ENCODE results near the gene KIF3B.

KIF3B gene

DNA sequence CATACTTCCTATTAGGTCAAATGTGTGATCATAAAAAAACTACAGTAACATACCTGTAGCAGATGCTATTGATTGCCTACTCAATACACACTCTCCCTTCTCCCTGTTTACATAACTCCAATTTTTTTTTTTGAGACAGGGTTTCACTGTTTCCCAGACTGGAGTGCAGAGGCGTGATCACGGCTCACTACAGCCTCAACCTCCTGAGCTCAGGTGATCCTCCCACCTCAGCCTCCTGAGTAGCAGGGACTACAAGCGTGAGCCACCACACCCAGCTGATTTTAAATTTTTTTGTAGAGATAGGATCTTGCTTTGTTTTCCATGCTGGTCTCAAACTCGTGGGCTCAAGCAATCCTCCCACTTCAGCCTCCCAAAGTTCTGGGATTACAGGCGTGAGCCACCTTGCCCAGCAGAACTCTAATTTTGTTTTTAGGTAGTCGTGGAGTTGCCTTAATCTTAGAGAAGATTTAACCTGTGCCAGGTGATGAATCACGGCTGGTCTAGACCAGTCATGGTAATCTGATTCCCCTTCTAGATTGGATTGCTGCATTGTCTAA is 14.0 kb upstream of the KIF3B start:
- no peak for TF ChIP-seq RAD21 (IDR thresholded peaks at IDR 0.05; ENCODE audit: low read depth)

DNA sequence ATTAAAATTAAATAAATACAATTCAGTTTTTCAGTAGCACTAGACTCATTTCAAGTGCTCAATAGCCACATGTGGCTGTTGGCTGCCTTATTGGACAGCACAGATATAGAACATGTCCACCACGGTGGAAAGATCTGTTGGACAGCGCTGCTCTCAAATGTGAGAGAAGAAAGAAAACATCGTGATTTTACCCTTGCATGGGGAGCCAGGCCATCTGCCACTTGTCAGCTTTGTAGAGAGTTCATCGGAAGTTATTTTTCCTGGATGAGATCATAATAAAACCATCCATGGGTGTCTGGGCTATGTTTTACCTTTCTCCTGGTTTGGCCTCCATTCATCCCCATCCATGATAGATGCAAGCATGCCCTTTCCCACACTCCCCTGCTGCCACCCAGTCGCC is 5.8 kb upstream of the KIF3B start:
- TF ChIP-seq ZBTB7A (IDR thresholded peaks at IDR 0.05; ENCODE audit: low read depth) (no peak), CEBPB (IDR thresholded peaks at IDR 0.05) (no peak)

DNA sequence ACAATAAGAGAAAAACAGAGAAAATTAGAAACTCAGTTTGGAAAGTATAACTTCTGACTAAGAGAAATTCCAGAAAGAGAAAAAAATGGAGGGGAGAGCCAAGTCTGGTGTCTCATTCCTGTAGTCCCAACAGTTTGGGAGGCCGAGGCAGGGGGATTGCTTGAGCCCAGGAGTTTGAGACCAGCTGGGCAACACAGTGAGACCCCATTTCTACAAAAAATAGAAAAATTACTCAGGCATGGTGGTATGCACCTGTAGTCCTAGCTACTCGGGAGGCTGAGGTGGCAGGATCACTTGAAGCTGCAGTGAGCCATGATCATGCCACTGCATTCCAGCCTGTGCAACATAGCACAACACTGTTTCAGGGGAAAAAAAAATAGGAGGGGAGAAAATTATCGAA is 3.1 kb upstream of the KIF3B start:
- TF ChIP-seq YY1 (IDR thresholded peaks at IDR 0.05; ENCODE audit: low read depth) (no peak), CEBPB (IDR thresholded peaks at IDR 0.05) (no peak), NFIC (IDR thresholded peaks at IDR 0.05) (no peak), TEAD4 (IDR thresholded peaks at IDR 0.05) (no peak), FOXM1 (IDR thresholded peaks at IDR 0.05; ENCODE audit: borderline replicate concordance, low read depth) (no peak), TAF1 (IDR thresholded peaks at IDR 0.05; ENCODE audit: low read depth) (no peak), EGR1 (IDR thresholded peaks at IDR 0.05) (no peak), CREB1 (IDR thresholded peaks at IDR 0.05; ENCODE audit: low read depth) (no peak)

DNA sequence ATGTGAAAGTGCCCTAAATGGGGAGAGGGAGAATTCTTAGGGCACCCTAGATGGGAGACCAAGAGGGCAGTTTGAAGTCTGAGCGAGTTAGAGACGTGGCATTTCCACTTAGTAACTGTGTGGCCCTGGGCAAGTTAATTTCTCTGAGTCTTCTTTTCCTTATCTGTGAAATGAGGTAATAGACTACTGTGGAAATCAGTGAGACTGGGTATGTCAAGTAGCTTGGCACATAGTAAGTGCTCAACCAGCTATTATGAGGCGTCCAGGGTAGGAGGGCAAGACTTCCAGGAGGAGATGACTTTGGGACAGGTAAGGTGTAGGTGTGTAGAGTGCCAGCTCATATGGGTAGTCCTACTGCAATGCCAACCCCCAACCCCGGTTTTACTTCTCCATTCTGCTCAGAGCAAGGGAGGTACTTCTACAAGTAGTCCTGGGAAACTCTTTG is 770 bp downstream of the KIF3B start:
- TF ChIP-seq, protein P1, sequence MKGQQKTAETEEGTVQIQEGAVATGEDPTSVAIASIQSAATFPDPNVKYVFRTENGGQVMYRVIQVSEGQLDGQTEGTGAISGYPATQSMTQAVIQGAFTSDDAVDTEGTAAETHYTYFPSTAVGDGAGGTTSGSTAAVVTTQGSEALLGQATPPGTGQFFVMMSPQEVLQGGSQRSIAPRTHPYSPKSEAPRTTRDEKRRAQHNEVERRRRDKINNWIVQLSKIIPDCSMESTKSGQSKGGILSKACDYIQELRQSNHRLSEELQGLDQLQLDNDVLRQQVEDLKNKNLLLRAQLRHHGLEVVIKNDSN (IDR thresholded peaks at IDR 0.05): no peak
- TF ChIP-seq YY1 (IDR thresholded peaks at IDR 0.05; ENCODE audit: low read depth): no peak
- TF ChIP-seq NFIC (IDR thresholded peaks at IDR 0.05): no peak
- TF ChIP-seq, protein P2, sequence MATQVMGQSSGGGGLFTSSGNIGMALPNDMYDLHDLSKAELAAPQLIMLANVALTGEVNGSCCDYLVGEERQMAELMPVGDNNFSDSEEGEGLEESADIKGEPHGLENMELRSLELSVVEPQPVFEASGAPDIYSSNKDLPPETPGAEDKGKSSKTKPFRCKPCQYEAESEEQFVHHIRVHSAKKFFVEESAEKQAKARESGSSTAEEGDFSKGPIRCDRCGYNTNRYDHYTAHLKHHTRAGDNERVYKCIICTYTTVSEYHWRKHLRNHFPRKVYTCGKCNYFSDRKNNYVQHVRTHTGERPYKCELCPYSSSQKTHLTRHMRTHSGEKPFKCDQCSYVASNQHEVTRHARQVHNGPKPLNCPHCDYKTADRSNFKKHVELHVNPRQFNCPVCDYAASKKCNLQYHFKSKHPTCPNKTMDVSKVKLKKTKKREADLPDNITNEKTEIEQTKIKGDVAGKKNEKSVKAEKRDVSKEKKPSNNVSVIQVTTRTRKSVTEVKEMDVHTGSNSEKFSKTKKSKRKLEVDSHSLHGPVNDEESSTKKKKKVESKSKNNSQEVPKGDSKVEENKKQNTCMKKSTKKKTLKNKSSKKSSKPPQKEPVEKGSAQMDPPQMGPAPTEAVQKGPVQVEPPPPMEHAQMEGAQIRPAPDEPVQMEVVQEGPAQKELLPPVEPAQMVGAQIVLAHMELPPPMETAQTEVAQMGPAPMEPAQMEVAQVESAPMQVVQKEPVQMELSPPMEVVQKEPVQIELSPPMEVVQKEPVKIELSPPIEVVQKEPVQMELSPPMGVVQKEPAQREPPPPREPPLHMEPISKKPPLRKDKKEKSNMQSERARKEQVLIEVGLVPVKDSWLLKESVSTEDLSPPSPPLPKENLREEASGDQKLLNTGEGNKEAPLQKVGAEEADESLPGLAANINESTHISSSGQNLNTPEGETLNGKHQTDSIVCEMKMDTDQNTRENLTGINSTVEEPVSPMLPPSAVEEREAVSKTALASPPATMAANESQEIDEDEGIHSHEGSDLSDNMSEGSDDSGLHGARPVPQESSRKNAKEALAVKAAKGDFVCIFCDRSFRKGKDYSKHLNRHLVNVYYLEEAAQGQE (IDR thresholded peaks at IDR 0.05; ENCODE audit: low read depth): no peak
- TF ChIP-seq CREB1 (IDR thresholded peaks at IDR 0.05; ENCODE audit: low read depth): no peak
- TF ChIP-seq CEBPB (IDR thresholded peaks at IDR 0.05): no peak
- TF ChIP-seq ZBTB7A (IDR thresholded peaks at IDR 0.05; ENCODE audit: low read depth): no peak
- TF ChIP-seq TCF12 (IDR thresholded peaks at IDR 0.05; ENCODE audit: low read depth): no peak
- TF ChIP-seq, protein P3, sequence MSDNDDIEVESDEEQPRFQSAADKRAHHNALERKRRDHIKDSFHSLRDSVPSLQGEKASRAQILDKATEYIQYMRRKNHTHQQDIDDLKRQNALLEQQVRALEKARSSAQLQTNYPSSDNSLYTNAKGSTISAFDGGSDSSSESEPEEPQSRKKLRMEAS (IDR thresholded peaks at IDR 0.05): no peak
- no peak for TF ChIP-seq TEAD4 (IDR thresholded peaks at IDR 0.05)

DNA sequence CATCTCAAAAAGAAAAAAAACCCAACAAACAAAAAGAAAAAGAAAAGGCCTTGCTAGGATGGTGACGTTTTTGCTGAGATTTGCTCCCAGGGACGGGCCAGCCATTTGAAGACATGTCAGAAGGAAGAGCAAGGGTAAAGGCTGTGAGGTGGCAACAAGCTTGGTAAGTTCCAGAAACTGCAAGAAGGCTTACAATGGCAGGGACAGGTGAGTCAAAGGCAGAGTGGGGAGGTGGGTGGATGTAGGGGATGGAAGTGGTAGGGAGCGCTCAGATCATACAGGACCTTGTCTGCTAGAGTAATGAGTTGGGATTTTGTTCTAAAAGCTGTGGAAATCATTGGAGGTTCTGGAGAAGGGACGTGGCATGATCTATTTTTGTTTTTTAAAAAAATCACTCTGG is 4.3 kb downstream of the KIF3B start:
- TF ChIP-seq RAD21 (IDR thresholded peaks at IDR 0.05; ENCODE audit: low read depth): no peak
- no peak for TF ChIP-seq EGR1 (IDR thresholded peaks at IDR 0.05)
- TF ChIP-seq FOXM1 (IDR thresholded peaks at IDR 0.05; ENCODE audit: borderline replicate concordance, low read depth): no peak
- no peak for TF ChIP-seq CREB1 (IDR thresholded peaks at IDR 0.05; ENCODE audit: low read depth)
- no peak for TF ChIP-seq ZBTB7A (IDR thresholded peaks at IDR 0.05; ENCODE audit: low read depth)

DNA sequence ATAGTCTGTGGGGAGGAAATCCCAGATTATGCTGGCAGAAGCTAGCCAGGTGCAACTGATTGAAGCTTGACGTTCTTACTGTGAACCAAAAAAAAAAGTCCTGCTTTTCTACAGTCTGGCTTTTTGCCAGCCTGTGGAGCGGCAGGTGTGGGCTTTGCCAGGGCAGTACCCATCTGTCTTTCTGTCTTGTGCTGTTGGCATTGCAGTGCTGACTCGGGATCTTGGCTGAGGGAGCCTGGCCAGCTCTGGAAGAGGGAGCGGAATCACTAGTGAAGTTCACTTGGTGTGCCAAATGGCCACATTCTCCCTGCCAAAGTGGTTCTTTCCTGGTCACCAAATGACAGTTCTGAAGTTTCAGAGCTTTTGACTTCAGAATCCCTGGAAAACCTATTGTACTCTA is 5.0 kb downstream of the KIF3B start:
- TF ChIP-seq ZBTB7A (IDR thresholded peaks at IDR 0.05; ENCODE audit: low read depth) (no peak), FOXM1 (IDR thresholded peaks at IDR 0.05; ENCODE audit: borderline replicate concordance, low read depth) (no peak), YY1 (IDR thresholded peaks at IDR 0.05; ENCODE audit: low read depth) (no peak), NFIC (IDR thresholded peaks at IDR 0.05) (peak; percentile 37; the same call in 1 of the 2 replicates), TCF12 (IDR thresholded peaks at IDR 0.05; ENCODE audit: low read depth) (no peak)
- TF ChIP-seq, protein P1 (IDR thresholded peaks at IDR 0.05): no peak

DNA sequence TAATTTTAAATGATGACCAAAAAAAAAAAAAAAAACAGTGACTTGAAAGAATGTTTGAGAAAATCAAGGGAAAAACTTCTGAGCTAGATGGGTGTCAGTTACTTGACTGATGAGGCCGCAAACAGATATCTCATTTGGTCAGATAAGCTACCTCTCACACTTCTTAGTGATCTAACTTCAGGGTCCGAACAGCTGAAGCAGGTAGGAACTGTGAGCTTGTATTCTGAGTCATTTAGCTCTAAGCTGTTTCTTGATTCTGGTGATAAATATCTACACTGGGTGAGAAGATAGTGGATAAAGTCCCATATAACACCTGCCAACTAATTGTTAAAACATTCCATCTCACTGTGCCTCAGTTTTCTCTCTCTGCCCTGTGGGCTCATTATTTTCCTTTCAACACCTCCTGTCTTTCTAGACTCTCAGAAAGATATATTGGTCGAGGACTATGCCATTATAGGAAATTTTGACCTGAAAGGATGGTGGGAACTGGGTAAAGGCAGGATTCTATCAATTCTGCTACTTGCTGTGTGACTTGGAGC is 7.7 kb downstream of the KIF3B start:
- TF ChIP-seq, protein P1 (IDR thresholded peaks at IDR 0.05): no peak
- TF ChIP-seq TAF1 (IDR thresholded peaks at IDR 0.05; ENCODE audit: low read depth) (no peak), TCF12 (IDR thresholded peaks at IDR 0.05; ENCODE audit: low read depth) (no peak), RAD21 (IDR thresholded peaks at IDR 0.05; ENCODE audit: low read depth) (no peak), YY1 (IDR thresholded peaks at IDR 0.05; ENCODE audit: low read depth) (no peak), EP300 (IDR thresholded peaks at IDR 0.05; ENCODE audit: borderline replicate concordance) (no peak), TEAD4 (IDR thresholded peaks at IDR 0.05) (no peak), CREB1 (IDR thresholded peaks at IDR 0.05; ENCODE audit: low read depth) (no peak), CEBPB (IDR thresholded peaks at IDR 0.05) (no peak), NFIC (IDR thresholded peaks at IDR 0.05) (no peak), FOXM1 (IDR thresholded peaks at IDR 0.05; ENCODE audit: borderline replicate concordance, low read depth) (no peak), EGR1 (IDR thresholded peaks at IDR 0.05) (no peak), ZBTB7A (IDR thresholded peaks at IDR 0.05; ENCODE audit: low read depth) (no peak)
- TF ChIP-seq, protein P3 (IDR thresholded peaks at IDR 0.05): no peak
- TF ChIP-seq, protein P2 (IDR thresholded peaks at IDR 0.05; ENCODE audit: low read depth): no peak
